NB4 (cell line): ENCODE measurements around the gene ZSCAN26.
A peak's percentile ranks its signal among the peaks of the same experiment; 100 is the strongest.
"Not testable (repeated sequence)": the region's sequence is repeated elsewhere in the genome, so short reads cannot be mapped to it uniquely, and the experiment has no call there.

ENCODE experiments used
- DNase-seq: peaks from one replicate; pipeline ENCODE4 v3.0.0; 2010; ENCODE audit warnings: low read depth
- H3K4me3 ChIP-seq: one replicate; pipeline ENCODE4 v1.5.1; 2011; ENCODE audit warnings: mild to moderate bottlenecking, low read depth, low read length, moderate library complexity
- CTCF ChIP-seq: IDR thresholded peaks from one replicate; pipeline ENCODE4 v1.5.1; 2012; ENCODE audit warnings: low read depth, low read length
- MAX ChIP-seq: IDR thresholded peaks from 2 replicates; pipeline ENCODE4 v1.6.1; 2011; ENCODE audit warnings: low read depth, low read length
- MYC ChIP-seq: IDR thresholded peaks from 2 replicates; pipeline ENCODE4 v1.6.1; 2011; ENCODE audit warnings: low read depth, low read length
- POLR2A ChIP-seq: IDR thresholded peaks from 2 replicates; pipeline ENCODE4 v1.6.1; 2011; ENCODE audit warnings: mild to moderate bottlenecking; ENCODE audit not compliant: insufficient read length; ENCODE audit errors: extremely low read depth

ZSCAN26 gene

DNA sequence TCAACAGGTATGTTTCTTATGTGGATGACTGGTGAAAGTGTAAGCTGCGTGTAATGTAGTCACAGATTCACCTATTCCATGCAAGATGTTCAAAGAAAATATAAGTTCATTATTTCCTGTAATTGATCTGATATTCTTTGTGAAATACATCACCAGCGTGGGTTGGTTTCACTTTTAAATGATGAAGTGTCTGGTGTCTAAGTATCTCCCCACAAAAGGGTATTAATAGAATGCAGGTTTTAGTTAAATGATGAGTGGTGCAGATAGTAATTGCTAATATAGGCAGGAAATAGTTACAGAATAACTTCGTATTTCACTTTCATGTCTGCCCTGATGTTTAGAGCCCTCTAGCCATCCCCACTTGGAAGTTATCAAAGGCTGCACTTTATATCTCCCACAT lies 36.6 kb downstream of the ZSCAN26 start:
- H3K4me3 ChIP-seq, result no peak overlapping the region
- DNase-seq, result no peak
- TF ChIP-seq MYC (no peak), POLR2A (no peak), CTCF (no peak), MAX (no peak)

- H3K4me3 ChIP-seq, DNase-seq: not testable (repeated sequence)
These were observed 39.4 kb downstream of the ZSCAN26 start for GRCh38 chr6:28306363-28306762.

- DNase-seq, result peak; percentile 91
These were observed 44.3 kb downstream of the ZSCAN26 start for GRCh38 chr6:28311139-28311823.

DNA sequence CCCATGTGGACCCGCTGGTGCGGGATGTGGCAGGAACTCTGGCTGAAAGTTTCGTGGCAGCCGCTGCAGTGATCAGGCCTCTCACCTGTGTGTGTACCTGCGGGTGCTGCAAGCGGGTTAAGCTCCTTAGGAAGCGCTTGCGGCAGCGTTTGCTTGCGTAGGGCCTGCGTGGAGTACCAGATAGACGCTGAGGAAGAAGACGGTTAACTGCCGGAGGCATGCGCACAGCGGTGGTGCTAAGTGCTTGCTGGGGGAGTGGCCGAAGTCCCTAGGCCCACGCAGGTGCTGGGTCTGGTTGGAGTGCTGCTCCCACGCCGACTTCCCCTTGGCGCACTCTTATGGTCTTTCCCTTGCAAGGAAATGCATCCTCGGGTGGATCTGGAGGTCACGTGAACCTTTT lies 46.0 kb downstream of the ZSCAN26 start:
- DNase-seq, result no peak
- no peak overlapping the region for H3K4me3 ChIP-seq
- TF ChIP-seq MAX (no peak), POLR2A (no peak), MYC (no peak), CTCF (no peak)

More at GRCh38 chr6:28311139-28311823, 44.3 kb downstream of the ZSCAN26 start:
- TF ChIP-seq POLR2A, result no peak
- no peak for TF ChIP-seq MAX
- no peak for TF ChIP-seq CTCF
- TF ChIP-seq MYC, result no peak
- peak overlapping the region; percentile 4 for H3K4me3 ChIP-seq

- no peak for DNase-seq
- H3K4me3 ChIP-seq, result no peak overlapping the region
- TF ChIP-seq MYC, result no peak
- no peak for TF ChIP-seq CTCF
- no peak for TF ChIP-seq MAX
- TF ChIP-seq POLR2A, result no peak
These were observed 48.7 kb downstream of the ZSCAN26 start for GRCh38 chr6:28315628-28316027.

DNA sequence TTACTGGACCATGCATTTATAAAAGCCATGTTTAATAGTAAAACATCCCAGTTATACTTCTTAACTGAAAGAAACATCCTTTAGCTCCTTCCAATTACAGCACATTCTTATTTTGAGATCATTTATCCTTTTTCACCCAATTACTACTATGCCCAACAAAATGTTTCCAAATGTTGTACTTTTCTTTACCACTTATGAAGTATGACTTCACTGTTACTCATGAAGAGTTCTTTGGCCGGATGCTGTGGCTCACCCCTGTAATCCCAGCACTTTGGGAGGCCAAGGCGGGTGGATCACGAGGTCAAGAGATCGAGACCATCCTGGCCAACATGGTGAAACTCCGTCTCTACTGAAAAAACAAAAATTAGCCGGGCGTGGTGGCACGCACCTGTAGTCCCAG lies 50.9 kb downstream of the ZSCAN26 start:
- not testable (repeated sequence) for DNase-seq, H3K4me3 ChIP-seq

- TF ChIP-seq CTCF, result no peak
- no peak for TF ChIP-seq POLR2A
- no peak for TF ChIP-seq MAX
- no peak for TF ChIP-seq MYC
- H3K4me3 ChIP-seq, result no peak overlapping the region
- no peak for DNase-seq
These were observed 55.7 kb downstream of the ZSCAN26 start for GRCh38 chr6:28322661-28323060.
